COLO668 (cell line): ENCODE data around the gene SUPT5H.

Experiments
- DNase-seq: peaks from one replicate; lab custom pipeline; 2025; ENCODE audit not compliant: unreplicated experiment; lab: John Stamatoyannopoulos, UW

The SUPT5H gene

DNA sequence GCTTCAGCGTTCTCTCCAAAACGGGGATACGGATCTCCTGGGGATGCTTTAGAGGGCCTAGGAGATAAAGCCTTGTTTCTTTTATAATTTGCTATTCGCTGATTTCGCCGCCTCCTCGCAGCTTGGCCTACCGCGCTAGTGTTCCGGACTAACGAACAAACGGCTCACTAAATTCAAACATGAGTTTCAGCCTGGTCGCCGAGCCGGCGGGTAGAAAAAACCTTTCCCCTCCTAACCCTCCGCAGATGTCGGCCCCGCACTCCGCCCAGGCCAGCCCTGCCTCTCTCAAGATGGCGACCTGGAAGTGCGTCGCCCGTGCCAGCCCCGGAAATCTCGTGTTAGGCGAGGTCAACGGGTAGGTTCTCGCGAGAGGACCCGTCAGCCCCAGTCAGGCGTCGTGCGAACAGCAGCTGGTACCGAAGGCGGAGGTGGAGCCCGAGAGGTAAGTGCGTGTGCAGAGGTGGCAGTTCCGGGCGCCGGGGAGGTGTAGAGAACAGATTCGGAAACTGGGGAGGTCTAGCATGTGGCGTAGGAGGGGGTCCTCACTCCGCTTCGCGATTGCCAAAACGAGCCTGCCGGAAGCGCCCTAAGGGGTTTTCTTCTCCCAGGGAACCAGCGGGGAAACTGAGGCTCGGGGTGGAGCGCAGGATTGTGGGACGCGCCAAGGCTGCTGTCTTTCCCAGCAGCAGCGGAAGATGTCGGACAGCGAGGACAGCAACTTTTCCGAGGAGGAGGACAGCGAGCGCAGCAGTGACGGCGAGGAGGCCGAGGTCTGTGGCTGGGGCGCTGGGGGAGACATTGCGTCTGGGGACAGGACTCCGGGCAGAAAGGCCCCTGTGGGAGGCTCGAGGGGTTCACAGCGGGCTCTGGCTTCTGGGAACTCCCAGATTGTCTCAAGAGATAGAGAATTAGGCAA is at the start of gene SUPT5H:
SUPT5H (plus strand) TSS at position 387 of the 916 bp plus-strand sequence; CDS start at position 696, 309 bp downstream.
- DNase-seq: peak; percentile 98

DNA sequence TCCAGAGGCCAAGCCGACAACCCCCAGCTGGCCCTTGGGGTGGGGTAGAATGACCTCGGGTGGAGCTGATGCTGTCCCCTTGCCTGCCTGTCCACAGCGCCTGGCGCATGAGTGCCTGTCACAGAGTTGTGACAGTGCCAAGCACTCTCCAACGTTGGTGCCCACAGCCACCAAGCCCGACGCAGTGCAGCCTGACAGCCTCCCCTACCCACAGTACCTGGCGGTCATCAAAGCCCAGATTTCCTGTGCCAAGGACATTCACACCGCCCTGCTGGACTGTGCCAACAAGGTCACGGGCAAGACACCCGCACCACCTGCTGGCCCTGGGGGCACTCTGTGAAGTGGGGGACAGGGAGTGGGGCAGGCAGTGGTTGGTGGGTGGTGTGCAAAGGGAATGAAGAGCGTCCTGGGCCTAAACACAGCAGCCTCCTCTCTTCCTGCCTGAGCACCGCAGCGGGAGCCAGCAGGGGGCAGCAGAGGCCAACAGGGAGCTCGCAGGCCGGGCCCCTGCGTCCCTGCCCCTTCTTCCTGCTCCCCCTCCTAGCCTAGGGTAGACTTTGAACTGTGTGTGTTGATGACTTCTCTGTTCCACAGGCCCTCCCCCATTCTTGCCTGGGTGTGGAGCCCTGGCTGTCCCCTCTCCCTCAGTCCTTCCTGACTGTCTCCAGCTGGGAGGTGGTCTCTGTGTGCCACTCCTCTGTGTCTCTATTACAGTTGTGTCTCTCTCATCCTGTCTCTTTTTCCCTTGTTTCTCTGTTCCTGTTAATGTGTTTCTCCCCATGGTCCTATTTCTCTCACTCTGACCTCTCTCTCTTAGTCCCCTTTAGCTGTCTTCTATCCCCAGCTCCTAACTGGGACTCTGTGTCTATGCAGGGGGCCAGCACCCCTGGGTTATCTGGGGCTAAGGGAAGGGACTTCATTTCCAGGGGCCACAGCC is 47.8 kb upstream of the SUPT5H start:
- DNase-seq: peak; percentile 89

DNA sequence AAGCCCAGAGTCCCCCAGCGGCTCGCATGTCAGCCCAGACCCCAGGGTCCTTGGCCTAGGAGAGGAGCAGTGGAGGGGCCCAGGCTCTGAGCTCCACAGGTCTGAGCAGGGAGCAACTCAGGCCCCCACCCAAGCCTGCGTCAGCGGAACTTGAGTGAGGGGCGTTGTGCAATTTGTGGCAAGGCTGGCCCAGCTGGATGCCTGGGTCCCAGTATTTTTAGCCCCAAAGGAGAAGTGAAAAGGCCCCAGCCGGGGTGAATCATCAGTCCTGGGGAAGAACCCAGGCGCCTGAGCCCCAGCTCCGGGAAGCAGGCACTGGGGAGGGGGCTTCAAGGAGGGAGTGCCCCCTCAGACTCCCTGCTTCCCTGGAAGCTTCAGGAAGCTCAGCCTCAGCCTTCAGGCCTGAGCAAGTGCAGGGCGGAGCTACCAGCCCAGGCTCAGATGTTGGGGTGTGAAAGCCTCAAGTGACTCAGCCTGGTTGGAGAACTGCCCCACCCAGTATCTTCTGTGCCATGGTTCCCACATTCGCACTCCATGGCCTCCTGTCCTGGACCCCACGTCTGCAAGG is 47.0 kb upstream of the SUPT5H start:
- DNase-seq: no peak

DNA sequence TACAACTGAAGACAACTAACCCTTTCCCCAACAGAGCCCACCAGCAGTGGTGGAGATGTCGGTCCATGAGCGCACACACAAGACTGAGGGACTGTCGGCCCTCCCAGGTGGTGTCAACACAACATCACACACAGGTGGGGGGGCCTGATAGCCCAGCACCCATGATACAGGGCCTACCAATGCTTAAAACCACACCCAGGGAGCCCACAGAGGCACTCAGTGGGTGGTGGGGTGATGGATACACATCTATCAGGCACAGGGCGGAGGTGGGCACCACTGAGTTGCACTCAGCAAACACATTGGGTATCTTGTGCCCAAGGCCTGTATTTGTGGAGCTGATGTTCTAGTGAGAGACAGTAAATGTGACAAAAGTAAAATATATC is 45.7 kb upstream of the SUPT5H start:
- DNase-seq: no peak

DNA sequence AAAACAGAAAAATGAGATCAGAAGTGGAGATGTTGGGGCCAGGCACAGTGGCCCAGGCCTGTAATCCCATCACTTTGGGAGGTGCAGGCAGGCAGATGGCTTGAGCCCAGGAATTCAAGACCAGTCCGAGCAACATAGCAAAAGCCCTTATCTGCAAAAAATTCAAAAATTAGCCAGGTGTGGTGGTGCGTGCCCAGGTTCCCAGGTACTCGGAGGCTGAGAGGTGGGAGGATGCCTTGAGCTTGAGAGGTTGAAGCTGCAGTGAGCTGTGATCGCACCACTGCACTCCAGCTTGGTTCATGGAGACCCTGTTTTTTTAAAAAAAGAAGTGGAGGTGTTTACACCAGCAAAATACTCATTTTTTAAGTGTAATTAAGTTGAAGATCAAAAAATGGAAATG is 45.3 kb upstream of the SUPT5H start:
- no peak for DNase-seq

DNA sequence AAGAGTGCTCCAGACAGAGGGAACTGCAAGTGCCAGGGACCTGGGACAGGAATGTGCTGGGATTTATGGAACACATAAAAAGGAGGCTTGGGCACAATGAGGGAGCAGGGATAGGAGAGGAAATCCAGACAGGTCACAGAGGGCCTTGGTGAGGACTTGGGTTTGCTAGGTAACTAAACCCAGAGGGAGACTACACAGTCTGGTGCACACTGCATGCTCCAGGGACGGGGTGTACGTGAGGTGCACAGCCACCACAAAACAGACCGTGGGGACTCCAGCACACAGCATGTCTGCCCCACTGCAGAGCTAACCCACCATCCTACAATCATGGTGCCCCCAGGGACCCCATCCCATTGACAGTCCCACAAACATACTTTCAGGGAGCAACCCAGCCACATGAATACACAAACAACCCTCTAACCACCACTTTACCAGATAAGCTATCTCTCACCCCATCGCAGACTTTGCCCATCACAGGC is 44.3 kb upstream of the SUPT5H start:
- no peak for DNase-seq

DNA sequence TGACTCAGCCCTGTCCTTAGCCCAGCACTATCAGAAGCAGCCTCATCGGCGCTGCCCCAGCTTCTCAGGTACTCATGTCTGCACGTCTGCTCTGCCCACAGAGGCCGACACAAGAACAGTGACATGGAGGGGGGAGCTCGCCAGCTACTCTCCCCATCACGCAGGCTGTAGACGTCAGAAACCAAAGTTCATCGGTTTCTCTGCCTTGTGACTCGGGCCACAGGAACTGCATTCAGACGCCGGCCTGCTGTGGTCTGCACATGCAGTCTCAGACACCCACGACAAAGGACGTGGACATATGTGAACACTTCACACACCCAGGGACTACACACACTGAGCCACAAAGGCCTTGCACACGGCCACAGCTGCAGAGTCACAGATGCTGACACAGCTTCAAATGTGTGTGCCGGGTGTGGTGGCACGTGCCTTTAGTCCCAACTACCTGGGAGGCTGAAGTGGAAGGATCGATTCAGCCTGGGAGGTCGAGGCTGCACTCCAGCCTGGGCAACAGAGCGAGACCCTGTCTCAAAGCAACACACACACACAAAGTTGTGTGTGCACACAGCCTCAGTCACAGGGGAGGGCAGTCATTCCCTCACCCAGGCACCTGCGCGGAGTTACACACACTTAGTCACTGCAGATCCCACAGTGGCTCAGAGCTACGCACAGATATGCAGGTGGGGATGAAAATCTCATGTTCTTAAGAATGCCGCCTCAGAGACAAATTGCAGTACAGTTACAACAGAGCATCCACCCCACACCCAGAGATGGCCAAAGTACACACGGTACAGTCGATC is 43.6 kb upstream of the SUPT5H start:
- DNase-seq: peak; percentile 49

DNA sequence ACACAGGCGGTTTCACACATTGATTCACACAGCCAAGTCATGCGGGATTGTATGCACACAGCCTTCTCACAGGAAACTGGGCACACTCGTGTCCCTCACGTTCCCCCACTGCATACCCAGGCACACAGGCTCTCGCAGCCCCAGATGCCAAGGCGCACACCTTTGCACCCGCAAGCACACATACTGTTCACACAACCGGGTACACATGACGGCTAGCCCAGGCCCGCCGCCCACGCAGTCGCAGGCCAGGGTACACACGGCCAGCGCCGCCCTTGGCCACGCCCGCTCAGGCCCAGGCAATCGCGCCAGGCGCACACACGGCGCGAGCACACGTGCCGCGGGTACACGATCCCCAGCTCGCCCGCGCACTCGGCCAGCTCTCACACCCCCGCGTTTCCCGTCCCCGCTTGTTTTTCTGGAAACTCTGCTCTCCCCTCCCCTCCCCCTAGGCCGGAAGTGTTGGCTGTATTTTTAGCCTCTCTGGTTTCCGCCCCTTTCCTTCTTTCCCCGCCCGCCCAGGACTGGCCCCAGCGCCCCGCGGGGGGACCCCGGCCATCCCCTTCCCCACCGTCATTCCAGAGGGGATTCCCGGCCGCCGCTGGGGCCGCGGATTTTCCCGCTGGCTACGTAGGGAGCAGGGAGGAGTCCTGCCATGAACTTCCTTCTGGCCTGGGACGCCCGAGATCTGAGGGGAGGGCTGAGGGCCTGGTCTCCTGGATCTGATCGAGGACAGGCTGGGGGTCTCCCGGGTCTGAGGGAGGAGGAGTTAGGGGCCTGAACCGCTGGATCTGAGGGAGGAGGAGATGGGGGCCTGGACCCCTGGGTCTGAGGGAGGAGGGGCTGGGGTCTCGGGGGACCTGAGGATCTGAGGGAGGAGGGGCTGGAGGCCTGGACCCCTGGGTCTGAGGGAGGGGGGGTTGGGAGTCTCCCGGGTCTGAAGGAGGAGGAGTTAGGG is 42.8 kb upstream of the SUPT5H start:
- peak; percentile 88 for DNase-seq

DNA sequence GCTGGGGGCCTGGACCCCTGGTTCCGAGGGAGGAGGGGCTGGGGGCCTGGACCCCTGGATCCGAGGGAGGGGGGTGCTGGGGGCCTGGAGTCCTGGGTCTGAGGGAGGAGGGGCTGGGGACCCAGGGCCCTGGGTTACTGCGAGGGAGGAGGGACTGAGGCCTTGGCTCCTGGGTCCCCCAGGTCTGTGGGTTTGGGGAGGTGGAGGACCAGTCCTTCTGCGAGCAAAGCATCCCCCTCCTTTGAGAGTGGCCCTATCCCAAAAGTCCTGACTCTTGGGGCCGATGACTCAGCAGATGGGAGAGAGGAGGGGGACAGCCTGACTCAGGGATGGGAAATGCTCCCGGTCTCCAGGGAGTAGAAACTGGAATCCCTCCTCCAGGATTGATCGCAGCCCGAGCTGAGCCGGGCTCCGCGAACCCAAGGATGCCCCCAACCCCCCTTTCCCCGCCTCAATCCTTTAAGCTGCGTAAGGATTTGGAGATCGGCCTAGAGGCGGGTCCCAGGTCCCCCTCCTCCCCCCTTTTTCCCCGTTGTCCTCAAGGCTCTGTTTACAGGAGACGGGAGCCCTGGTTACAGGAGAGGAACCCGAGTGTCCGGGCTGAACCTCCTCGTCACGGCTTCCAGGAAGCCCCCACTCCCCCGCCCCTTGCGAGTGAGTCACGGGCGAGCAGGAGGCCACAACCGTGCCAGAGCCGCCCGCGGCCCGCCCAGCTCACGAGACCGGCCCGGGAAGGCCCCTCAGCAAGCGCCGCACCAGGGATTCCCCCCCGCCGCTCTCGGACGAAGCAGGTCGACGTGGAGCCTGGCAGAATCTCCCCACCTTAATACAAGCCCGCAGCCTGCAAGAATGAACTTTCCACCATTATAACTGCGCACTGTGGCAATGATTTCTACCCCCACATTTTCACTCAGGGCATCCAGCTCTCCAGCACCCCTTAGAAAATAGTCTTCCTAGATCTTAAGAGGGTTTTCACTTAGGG is 41.8 kb upstream of the SUPT5H start:
- DNase-seq: peak; percentile 93

DNA sequence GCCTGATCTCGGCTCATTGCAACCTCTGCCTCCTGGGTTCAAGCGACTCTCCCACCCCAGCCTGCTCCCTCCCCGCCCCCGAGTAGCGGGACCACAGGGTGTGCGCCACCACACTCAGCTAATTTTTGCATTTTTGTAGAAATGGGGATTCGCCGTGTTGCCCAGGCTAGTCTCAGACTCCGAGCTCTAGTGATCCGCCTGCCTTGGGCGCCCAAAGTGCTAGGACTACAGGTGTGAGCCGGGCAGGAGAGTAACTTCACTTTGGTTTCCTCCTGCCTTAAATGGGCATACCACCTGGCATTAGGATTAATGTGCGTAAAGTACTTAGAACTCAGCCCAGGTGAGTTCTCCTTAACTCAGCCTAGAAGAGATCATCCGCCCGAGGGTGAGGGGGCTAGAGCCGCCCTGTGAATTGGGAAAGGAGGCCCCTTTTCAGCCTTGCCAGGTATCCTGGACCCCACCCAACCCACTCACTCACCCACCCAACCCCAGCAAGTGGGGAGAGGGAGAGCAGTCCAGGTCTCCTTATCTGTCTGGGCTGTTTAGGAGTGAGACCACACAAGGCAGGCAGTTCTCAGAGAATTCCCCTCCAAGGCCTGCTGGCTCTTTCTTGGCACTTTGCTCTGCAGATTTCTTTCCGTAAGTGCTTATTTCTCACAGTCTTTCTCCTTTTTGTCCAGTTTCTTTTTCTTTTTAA is 40.0 kb upstream of the SUPT5H start:
- DNase-seq: no peak

DNA sequence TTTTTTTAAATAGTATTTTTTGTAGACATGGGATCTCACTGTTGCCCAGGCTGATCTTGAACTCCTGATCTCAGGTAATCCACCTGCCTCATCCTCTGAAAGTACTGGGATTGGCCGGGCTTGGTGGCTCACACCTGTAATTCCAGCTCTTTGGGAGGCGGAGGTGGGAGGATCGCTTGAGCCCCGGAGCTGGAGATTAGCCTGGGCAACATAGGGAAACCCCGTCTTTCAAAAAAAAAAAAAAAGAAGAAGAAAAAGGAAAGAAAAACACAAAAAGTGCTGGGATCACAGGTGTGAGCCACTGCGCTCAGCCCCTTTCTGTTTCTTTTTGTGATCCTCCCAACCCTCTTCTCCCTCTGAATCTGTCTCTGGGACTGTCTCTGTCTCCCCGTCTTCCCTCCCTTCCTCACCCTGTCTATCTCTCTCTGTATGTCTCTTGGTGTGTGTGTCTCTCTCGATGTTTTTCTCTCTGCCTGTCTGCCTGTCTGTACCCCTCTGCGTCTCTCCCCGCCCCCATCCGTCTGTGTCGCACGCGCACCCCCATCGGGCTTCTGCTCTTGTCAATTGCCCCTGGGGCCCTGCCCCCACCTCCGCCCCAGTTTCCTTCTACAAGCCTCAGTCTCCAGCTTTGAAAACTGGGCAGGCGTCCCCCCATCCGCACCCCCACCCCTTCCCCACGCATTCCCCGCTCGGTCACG is 39.3 kb upstream of the SUPT5H start:
- DNase-seq: no peak

DNA sequence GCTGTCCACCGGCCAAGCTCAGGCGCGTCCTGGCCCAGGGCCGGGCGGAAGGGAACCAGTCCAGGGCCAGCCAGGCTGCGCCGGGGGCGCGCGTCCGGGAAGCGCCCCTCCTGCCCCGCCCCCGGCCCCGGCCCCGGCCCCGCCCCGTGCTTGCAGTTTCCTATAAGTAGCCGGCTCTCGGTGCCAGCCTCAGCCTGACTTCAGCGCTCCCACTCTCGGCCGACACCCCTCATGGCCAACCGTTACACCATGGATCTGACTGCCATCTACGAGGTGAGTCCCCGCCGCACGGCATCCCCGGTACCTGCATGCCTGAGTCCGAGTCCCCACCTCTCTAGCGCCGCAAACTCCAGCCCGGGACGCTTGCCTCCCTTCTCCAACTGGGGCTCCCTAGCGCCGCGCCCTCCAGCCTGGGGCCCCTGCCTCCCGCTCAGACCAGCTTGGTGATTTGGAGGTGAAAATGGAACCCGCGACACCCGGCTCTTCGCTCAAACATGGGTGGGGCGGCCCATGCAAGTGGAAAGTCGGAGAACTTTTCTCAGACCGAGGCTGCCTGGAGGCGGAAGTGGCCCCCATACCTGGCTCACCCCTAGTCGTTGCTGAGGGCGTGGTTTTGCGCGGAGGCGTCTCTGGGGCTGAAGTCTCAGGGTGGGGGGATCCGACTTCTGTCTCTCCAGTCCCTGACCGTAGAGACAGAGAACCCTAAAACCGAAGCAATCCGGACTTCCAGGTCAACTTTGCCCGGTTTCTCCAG is 38.5 kb upstream of the SUPT5H start, which contains the start of gene ZFP36:
ZFP36 (plus strand) TSS at position 192 of the 754 bp plus-strand sequence; CDS start at position 250, 58 bp downstream.
- DNase-seq: peak; percentile 85

DNA sequence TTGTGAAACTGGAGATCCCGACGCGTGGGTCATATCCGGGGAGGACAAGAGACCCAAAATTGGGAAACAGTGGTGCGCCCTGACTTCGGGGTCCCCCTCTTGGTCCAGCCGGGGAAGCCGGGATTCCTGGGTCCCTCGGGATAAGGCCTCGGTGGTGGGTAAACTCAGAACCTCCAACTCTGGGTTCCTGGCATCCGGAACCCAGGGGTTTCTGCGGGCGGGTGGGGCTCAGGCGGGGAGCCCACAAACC is 38.0 kb upstream of the SUPT5H start:
- no peak for DNase-seq

DNA sequence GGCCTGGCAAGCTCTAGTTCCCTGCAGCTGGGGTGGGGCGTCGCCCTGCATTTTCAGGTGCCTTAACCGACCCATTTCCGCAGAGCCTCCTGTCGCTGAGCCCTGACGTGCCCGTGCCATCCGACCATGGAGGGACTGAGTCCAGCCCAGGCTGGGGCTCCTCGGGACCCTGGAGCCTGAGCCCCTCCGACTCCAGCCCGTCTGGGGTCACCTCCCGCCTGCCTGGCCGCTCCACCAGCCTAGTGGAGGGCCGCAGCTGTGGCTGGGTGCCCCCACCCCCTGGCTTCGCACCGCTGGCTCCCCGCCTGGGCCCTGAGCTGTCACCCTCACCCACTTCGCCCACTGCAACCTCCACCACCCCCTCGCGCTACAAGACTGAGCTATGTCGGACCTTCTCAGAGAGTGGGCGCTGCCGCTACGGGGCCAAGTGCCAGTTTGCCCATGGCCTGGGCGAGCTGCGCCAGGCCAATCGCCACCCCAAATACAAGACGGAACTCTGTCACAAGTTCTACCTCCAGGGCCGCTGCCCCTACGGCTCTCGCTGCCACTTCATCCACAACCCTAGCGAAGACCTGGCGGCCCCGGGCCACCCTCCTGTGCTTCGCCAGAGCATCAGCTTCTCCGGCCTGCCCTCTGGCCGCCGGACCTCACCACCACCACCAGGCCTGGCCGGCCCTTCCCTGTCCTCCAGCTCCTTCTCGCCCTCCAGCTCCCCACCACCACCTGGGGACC is 37.6 kb upstream of the SUPT5H start:
- peak; percentile 65 for DNase-seq

DNA sequence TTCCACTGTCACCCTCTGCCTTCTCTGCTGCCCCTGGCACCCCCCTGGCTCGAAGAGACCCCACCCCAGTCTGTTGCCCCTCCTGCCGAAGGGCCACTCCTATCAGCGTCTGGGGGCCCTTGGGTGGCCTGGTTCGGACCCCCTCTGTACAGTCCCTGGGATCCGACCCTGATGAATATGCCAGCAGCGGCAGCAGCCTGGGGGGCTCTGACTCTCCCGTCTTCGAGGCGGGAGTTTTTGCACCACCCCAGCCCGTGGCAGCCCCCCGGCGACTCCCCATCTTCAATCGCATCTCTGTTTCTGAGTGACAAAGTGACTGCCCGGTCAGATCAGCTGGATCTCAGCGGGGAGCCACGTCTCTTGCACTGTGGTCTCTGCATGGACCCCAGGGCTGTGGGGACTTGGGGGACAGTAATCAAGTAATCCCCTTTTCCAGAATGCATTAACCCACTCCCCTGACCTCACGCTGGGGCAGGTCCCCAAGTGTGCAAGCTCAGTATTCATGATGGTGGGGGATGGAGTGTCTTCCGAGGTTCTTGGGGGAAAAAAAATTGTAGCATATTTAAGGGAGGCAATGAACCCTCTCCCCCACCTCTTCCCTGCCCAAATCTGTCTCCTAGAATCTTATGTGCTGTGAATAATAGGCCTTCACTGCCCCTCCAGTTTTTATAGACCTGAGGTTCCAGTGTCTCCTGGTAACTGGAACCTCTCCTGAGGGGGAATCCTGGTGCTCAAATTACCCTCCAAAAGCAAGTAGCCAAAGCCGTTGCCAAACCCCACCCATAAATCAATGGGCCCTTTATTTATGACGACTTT is 36.8 kb upstream of the SUPT5H start:
- peak; percentile 34 for DNase-seq
